DND-41 (cell line): Measurements from ENCODE around the gene SLC5A9.

Experiments used
- ATAC-seq: fragments of 200-7000 bp; cut with Tn5 transposase; 3 replicates; pipeline ENCODE4 v1.9.1; 2021; ENCODE audit warnings: low read depth; ENCODE audit not compliant: insufficient read depth
- DNase-seq: peaks from one replicate; pipeline ENCODE4 v3.0.0-alpha.2; 2020
- H2AFZ ChIP-seq: 2 replicates; pipeline ENCODE4 v1.6.0; 2012; ENCODE audit warnings: low read depth, low read length
- H3K27ac ChIP-seq: 2 replicates; pipeline ENCODE4 v1.5.1; 2012; ENCODE audit warnings: low read length, inconsistent platforms
- H3K27me3 ChIP-seq: fragments of 200-600 bp; sonication (generic); 2 replicates; pipeline ENCODE4 v1.6.0; 2012; ENCODE audit warnings: low read length, mild to moderate bottlenecking, inconsistent platforms; ENCODE audit not compliant: insufficient read depth, poor library complexity
- H3K36me3 ChIP-seq: 2 replicates; pipeline ENCODE4 v1.5.1; 2012; ENCODE audit warnings: low read length, inconsistent platforms; ENCODE audit not compliant: insufficient read depth
- H3K4me1 ChIP-seq: 2 replicates; pipeline ENCODE4 v1.5.1; 2012; ENCODE audit warnings: mild to moderate bottlenecking, low read length; ENCODE audit not compliant: insufficient read depth
- H3K4me2 ChIP-seq: 2 replicates; pipeline ENCODE4 v1.6.0; 2012; ENCODE audit warnings: mild to moderate bottlenecking, moderate library complexity, low read length, inconsistent platforms; ENCODE audit not compliant: insufficient read depth
- H3K4me3 ChIP-seq, 2 experiments: fragments of 200-600 bp in 1 of 2; shearing (Covaris generic) in 1 of 2; 2 replicates each; pipeline ENCODE4 v1.5.1; 2012 to 2016; ENCODE audit warnings: inconsistent platforms in 2 of 2, low read length in 2 of 2, mild to moderate bottlenecking in 2 of 2, low read depth in 1 of 2, moderate library complexity in 1 of 2
- H3K79me2 ChIP-seq: 2 replicates; pipeline ENCODE4 v1.6.0; 2012; ENCODE audit warnings: low read length, inconsistent platforms; ENCODE audit not compliant: insufficient read depth
- H3K9ac ChIP-seq: 2 replicates; pipeline ENCODE4 v1.6.0; 2012; ENCODE audit warnings: low read depth, mild to moderate bottlenecking, inconsistent platforms, low read length, moderate library complexity
- H3K9me3 ChIP-seq: 2 replicates; pipeline ENCODE4 v1.5.1; 2012; ENCODE audit warnings: low read length, moderate library complexity, mild to moderate bottlenecking, inconsistent platforms; ENCODE audit not compliant: insufficient read depth, severe bottlenecking
- H4K20me1 ChIP-seq: 2 replicates; pipeline ENCODE4 v1.6.0; 2012; ENCODE audit warnings: low read length; ENCODE audit not compliant: insufficient read depth
- EZH2 ChIP-seq: IDR thresholded peaks from 3 replicates; pipeline ENCODE4 v1.6.1; 2012; ENCODE audit warnings: borderline replicate concordance, low read depth, mild to moderate bottlenecking, moderate library complexity, low read length, inconsistent platforms; ENCODE audit not compliant: severe bottlenecking
- TF ChIP-seq, protein P1 (sequence below): IDR thresholded peaks from 2 replicates; pipeline ENCODE4 v1.5.1; 2012; ENCODE audit warnings: borderline replicate concordance, low read length, moderate library complexity, mild to moderate bottlenecking; ENCODE audit not compliant: poor library complexity, severe bottlenecking; ENCODE audit errors: extremely low read depth

Gene SLC5A9

DNA sequence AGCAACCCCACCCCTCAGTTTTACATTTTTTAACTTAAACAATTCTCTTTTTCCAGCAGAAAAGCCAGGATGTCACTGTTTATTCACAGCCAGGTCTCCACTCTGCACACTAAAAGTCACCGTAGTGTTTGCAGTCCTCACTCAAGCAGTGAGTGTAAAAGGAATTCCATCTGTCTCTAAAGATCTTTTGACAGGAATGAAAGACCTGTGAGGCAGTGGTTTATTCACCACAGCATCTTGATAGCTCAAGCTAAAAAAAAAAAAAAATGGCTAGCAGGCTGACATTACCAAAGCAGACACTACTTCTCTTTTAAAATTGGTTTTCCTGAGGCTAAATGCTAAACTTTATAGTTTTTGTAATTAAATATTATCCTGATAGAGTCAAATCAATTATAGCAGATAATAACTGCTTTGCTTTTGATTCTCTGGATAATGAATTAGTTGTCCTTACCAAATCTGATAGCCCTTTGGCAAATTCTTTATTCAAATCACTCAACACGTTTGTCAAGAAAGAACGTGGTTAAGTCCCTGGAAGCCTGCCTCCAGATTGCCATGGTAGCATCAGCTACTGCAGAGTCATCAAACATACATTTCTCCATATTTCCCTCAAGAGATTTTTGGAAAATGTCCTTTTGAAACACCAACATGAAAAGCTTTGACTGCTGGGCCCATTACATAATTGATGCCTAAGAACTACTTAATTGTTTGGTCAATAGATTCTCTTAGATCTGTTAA is 22.2 kb upstream of the SLC5A9 start:
- Histone ChIP-seq H3K4me1 (no peaks in the 10 kb centered on the region), H3K27me3 (no peaks in the 10 kb centered on the region), H3K36me3 (no peaks in the 10 kb centered on the region), H3K4me2 (no peak overlapping the region), H3K4me3 (no peak overlapping the region), H3K9me3 (no peaks in the 10 kb centered on the region), H3K27ac (no peak overlapping the region), H2AFZ (no peak overlapping the region), H3K9ac (no peak overlapping the region), H3K79me2 (no peaks in the 10 kb centered on the region), H4K20me1 (no peaks in the 10 kb centered on the region)
- DNase-seq (no peak), ATAC-seq (no peak)
- TF ChIP-seq, protein P1, sequence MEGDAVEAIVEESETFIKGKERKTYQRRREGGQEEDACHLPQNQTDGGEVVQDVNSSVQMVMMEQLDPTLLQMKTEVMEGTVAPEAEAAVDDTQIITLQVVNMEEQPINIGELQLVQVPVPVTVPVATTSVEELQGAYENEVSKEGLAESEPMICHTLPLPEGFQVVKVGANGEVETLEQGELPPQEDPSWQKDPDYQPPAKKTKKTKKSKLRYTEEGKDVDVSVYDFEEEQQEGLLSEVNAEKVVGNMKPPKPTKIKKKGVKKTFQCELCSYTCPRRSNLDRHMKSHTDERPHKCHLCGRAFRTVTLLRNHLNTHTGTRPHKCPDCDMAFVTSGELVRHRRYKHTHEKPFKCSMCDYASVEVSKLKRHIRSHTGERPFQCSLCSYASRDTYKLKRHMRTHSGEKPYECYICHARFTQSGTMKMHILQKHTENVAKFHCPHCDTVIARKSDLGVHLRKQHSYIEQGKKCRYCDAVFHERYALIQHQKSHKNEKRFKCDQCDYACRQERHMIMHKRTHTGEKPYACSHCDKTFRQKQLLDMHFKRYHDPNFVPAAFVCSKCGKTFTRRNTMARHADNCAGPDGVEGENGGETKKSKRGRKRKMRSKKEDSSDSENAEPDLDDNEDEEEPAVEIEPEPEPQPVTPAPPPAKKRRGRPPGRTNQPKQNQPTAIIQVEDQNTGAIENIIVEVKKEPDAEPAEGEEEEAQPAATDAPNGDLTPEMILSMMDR = no peak
- TF ChIP-seq EZH2 = no peak

DNA sequence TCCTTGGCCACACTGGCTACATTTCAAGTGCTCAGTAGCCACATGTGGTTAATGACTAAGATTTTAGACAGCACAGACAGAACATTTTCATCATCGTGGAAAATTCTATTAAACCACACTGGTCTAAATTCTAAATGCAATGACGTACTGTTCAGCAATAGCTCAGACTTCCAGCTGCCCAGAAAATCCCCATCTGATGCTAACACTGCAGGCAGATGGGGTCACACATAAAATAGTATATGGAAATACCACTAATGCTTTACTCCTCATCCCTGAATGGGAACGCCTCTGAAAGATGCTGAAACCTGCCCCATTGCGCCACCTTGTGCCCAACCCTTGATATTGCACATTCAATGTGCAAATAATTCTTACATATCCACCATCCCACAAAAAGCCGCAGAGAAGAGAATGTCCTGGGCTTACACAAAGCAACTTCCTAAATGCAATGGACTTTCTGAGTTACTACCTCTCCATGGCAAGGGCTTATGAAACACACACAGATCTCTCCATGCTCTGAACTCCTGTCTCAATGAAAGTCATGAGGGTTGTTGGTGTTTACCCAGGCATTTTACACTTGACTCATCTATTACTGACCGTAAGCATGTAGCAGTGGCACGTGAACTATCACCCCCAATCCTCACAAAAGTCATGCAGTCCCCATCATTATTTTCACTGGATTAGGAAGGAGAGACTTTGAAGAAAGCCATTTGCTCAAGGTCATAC is 20.3 kb upstream of the SLC5A9 start:
- Histone ChIP-seq H3K4me1 (no peaks in the 10 kb centered on the region), H3K27ac (no peak overlapping the region), H3K79me2 (no peaks in the 10 kb centered on the region), H2AFZ (no peak overlapping the region), H3K36me3 (no peaks in the 10 kb centered on the region), H4K20me1 (no peaks in the 10 kb centered on the region), H3K9me3 (no peaks in the 10 kb centered on the region), H3K4me2 (no peak overlapping the region), H3K4me3 (no peak overlapping the region), H3K27me3 (no peaks in the 10 kb centered on the region), H3K9ac (no peak overlapping the region)
- no peak for TF ChIP-seq EZH2
- TF ChIP-seq, protein P1 = peak; percentile 92
- peak; percentile 57 for DNase-seq
- ATAC-seq = peak; percentile 58; the same call in 1 of the 3 replicates

DNA sequence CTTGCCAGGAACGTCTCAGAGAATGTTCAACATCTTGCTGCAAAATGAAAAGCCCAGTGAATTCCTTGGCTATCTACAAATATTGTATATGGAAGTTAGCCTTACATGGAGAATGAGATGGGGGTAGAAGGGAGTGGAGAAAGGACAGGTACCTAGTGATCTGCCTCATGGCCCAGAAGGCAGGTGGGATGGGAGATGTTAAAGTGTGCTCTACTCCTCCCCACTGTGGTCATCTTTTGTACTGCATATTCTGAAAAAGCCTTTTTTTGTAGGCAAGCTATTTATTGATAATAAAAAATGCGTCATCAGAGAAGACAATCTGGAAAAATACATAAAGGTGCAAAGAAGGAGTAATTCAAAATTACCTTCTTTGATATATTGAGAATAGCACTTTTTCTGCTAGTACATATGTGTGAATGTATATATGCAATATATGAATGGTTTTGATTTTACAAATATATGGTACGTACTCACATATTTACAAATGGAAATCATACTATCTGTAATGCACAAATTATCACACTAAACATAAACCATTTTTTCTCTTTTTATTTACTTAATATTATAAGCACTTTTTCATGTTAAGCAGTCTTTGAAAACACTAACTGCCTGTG is 19.1 kb upstream of the SLC5A9 start:
- Histone ChIP-seq H3K27me3 (no peaks in the 10 kb centered on the region), H3K4me3 (no peak overlapping the region), H3K4me1 (no peaks in the 10 kb centered on the region), H3K9me3 (no peaks in the 10 kb centered on the region), H3K36me3 (no peaks in the 10 kb centered on the region), H3K4me2 (no peak overlapping the region), H2AFZ (no peak overlapping the region), H4K20me1 (no peaks in the 10 kb centered on the region), H3K27ac (no peak overlapping the region), H3K79me2 (no peaks in the 10 kb centered on the region), H3K9ac (no peak overlapping the region)
- 0 out of 3 replicates have a peak, but pooled peaks have one; percentile 39 for ATAC-seq
- no peak for DNase-seq
- no peak for TF ChIP-seq EZH2
- TF ChIP-seq, protein P1 = peak; percentile 70
